Anterior cingulate cortex (tissue), 58 donors: ENCODE measurements around the gene RHOT2.
A peak's percentile ranks its signal among the peaks of the same experiment; 100 is the strongest.

Experiments used
- DNase-seq, 58 donors: peaks; one replicate each; lab custom pipeline; 2025; lab: John Stamatoyannopoulos, UW

The RHOT2 gene

DNA sequence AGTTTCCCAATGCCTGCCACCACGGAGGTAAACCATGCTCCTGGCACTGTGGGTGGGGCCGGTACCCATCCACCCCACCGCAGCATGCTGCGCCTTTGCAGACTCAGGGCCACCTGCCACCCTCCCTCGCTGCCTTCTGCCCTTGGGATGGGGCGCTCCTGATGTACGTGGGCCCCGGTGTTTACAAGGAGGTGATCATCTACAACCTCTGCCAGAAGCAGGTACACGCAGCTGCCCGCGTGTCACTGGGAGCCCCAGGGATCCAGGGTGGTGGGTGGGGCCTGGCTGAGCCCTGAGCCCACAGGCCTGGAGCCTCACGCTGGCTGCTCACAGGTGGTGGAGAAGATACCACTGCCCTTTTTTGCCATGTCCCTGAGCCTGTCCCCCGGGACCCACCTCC, 1.4 kb upstream of the RHOT2 start:
- DNase-seq = no peak

DNA sequence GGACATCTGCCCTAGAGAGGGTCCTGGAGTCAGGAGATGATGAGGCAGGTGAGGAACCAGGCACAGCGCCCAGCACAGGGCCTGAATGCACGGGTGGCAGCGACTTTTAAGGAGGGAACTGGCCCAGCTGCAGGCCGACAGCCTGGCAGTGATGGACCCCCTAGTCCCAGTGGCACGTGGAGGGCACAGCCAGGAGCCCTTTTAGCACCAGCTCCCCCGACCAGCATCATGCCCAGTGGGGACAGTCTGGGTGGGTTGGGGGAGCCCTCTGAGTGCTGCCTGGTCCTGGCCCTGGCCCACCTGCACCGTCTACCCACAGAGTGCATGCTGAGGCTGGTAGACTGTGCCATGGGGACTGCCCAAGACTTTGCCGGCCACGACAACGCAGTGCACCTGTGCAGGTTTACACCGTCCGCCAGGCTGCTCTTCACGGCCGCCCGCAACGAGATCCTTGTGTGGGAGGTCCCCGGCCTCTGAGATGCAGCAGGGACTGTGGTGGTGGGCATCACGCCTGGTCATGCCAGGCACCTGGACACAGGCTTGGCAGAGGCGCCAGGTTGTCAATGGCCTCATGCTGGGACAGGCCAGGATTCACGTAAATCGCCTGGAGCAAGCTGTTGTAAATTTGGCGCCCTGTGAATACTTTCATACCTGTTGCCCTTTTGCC, 686 bp upstream of the RHOT2 start:
- DNase-seq = no peak

- no peak for DNase-seq
Measured at GRCh38 chr16:668519-669171, 713 bp downstream of the RHOT2 start.

DNA sequence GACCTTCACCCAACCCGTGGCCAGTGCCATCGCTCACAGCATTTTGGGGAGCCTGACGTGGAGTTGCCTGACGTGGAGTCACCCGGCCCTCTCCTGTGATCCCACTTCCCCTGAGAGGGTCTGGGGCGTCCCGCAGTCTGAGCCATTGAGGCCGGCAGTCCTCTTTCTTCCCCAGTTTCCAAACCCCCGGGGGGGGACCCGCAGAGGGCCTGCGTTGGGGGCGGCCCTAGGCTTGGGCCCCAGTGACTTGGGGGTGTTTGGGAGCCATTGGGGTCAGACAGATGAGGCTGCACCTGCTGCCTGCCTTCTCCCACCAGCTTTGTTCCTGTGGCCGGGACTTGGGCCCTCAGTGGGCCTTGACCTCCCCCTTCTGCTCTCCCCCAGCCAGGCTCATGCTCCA, 1.7 kb downstream of the RHOT2 start:
- DNase-seq = no peak

DNA sequence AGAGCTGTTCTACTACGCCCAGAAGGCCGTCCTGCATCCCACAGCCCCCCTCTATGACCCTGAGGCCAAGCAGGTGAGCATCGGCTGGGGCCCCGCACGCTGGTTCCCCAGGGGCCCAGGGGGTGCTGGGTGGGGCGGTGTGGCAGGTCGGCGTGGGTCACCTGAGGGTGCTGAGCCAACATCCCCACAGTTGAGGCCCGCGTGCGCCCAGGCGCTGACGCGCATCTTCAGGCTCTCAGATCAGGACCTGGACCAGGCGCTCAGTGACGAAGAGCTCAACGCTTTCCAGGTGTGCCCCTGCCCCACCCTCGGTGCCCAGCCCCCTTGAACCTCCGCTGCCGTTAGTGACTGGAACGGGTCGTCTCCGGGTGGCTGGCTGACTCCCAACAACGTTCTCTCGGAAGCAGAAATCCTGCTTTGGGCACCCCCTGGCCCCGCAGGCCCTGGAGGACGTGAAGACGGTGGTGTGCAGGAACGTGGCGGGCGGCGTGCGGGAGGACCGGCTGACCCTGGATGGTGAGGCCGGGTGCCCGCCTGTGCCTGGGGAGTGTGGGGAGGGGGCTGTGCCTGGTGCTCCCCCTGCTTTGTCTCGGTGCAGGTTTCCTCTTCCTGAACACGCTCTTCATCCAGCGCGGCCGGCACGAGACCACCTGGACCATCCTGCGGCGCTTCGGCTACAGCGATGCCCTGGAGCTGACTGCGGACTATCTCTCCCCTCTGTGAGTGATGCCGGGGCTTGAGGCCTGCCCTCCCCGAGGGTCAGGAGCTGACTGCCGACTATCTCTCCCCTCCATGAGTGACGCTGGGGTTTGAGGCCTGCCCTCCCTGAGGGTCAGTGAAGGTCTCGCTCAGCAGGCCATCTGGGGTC, 2.8 kb downstream of the RHOT2 start:
- no peak for DNase-seq

- no peak for DNase-seq
Measured at GRCh38 chr16:671353-672131, 3.6 kb downstream of the RHOT2 start.

DNA sequence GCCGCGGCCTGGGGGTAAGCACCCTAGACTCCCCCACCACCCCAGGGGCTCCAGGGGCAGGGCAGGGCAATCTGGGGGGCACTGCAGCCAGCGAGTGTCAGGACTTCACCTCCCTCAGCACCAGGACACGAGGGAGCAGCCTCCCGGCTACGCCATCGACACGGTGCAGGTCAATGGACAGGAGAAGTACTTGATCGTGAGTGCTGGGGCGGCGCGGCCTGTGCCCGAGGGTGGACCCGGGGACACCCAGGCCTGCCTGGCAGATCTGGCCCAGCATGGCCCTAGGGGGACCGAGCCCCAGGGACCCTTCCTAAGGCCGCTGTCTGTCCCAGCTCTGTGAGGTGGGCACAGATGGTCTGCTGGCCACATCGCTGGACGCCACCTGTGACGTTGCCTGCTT, 4.4 kb downstream of the RHOT2 start:
- no peak for DNase-seq

DNA sequence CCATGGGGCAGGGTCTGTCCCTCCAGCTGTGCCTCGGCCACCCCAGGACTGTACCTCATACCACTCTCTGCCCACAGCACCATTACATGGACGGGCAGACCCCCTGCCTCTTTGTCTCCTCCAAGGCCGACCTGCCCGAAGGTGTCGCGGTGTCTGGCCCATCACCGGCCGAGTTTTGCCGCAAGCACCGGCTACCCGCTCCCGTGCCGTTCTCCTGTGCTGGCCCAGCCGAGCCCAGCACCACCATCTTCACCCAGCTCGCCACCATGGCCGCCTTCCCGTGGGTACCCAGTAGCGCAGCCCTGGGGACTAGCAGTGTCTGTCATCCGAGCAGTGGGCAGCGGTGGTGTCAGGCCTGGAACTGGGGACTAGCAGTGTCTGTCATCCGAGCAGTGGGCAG, 4.9 kb downstream of the RHOT2 start:
- DNase-seq = no peak

- DNase-seq = no peak
Measured at GRCh38 chr16:673399-673991, 5.6 kb downstream of the RHOT2 start.

GRCh38 chr16:674214-674881, 6.4 kb downstream of the RHOT2 start:
- no peak for DNase-seq

GRCh38 chr16:674968-675883, 7.3 kb downstream of the RHOT2 start, which contains the start of gene RHBDL1:
Gene RHBDL1 (plus strand): TSS chr16:675671. CDS start chr16:675791, 120 bp downstream.
- DNase-seq = peak in 43 of 58 donors; percentile 10 to 67 (median 41)

DNA sequence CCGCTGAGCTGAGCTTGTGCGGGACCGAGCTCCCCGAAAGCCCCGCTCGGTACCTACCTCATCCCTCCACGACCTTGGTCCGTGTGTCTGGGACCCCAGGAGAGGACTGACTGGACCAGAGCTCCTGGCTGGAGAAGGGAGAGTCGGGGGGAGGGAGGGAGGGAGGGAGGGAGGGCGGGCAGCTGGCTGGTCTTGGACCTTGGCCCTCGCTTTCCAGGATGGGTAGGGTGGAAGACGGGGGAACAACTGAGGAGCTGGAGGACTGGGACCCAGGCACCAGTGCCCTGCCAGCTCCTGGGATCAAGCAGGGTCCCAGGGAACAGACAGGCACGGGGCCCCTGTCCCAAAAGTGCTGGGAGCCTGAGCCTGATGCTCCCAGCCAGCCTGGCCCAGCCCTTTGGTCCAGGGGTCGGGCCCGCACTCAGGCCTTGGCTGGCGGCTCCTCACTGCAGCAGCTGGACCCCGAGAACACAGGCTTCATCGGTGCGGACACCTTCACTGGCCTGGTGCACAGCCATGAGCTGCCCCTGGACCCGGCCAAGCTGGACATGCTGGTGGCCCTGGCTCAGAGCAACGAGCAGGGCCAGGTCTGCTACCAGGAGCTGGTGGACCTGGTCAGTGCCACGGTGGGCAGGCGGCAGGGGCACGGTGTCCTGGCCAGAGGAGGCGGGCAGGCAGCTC, 8.1 kb downstream of the RHOT2 start:
- peak in 2 of 58 donors; percentile 29 to 33 for DNase-seq

- DNase-seq = no peak
Measured at GRCh38 chr16:676565-676902, 8.6 kb downstream of the RHOT2 start.

DNA sequence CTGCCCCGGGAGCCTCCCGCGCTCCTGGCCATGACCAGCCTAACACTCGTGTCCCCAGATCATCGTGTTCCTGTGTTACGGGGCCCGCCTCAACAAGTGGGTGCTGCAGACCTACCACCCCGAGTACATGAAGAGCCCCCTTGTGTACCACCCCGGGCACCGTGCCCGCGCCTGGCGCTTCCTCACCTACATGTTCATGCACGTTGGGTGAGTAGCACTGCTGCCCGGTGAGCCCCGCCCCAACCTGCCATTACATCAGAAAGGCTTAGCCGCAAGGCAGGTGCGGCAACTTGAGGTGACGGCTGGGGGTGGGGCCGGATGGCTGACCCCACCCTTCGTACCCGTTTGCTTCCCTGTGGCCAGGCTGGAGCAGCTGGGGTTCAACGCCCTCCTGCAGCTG, 9.0 kb downstream of the RHOT2 start:
- DNase-seq = no peak

DNA sequence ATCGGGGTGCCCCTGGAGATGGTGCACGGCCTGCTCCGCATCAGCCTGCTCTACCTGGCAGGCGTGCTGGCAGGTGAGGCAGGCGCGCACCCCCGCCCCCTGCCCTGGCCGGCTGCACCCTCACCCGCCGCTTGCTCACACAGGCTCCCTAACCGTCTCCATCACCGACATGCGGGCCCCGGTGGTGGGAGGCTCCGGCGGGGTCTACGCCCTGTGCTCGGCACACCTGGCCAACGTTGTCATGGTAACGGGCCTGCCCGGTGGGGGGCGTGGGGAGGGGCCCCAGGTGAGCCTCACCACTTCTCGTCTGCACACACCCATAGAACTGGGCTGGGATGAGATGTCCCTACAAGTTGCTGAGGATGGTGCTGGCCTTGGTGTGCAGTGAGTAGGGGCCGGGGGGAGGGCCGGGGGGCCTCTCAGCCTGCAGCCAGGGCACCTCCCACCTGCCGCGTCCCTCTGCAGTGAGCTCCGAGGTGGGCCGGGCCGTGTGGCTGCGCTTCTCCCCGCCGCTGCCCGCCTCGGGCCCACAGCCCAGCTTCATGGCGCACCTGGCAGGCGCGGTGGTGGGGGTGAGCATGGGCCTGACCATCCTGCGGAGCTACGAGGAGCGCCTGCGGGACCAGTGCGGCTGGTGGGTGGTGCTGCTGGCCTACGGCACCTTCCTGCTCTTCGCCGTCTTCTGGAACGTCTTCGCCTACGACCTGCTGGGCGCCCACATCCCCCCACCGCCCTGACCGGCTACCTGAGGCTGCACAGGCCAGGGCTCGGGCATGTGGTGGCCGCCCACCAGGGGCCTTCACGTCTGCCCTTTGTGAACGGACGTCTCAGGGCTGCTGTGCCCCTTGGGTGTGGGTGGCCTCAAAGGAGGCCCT, 9.6 kb downstream of the RHOT2 start:
- DNase-seq = no peak

GRCh38 chr16:678209-678857, 10.4 kb downstream of the RHOT2 start:
- no peak for DNase-seq
